NT2/D1 (cell line): ENCODE results near the gene RPL32.

Source experiments
- SUZ12 ChIP-seq: IDR thresholded peaks from 2 replicates; pipeline ENCODE4 v1.6.1; 2011; ENCODE audit not compliant: insufficient read length, insufficient read depth; ENCODE audit errors: extremely low read depth
- YY1 ChIP-seq: IDR thresholded peaks from 2 replicates; pipeline ENCODE4 v1.6.1; 2011; ENCODE audit not compliant: insufficient read length, insufficient read depth

GRCh38 chr3:12829886-12830784, 11.2 kb downstream of the RPL32 start:
- TF ChIP-seq YY1 (no peak), SUZ12 (no peak)
